ENCODE measurements around the gene LRRC7. TPM values are rescaled to one million over a fixed set of nuclear protein-coding genes. Genes with fewer than 3 reads are reported as not detected.

Gene LRRC7
- total RNA-seq, 2 experiments from 2014 or later: 0.14 to 0.20 TPM

GRCh38 chr1:69930396-69930795, 362.7 kb downstream of the LRRC7 start:
- peaks cover 7% of the 10 kb centered on the region for H3K9me3 Mint-ChIP-seq
- TF ChIP-seq, protein P1, sequence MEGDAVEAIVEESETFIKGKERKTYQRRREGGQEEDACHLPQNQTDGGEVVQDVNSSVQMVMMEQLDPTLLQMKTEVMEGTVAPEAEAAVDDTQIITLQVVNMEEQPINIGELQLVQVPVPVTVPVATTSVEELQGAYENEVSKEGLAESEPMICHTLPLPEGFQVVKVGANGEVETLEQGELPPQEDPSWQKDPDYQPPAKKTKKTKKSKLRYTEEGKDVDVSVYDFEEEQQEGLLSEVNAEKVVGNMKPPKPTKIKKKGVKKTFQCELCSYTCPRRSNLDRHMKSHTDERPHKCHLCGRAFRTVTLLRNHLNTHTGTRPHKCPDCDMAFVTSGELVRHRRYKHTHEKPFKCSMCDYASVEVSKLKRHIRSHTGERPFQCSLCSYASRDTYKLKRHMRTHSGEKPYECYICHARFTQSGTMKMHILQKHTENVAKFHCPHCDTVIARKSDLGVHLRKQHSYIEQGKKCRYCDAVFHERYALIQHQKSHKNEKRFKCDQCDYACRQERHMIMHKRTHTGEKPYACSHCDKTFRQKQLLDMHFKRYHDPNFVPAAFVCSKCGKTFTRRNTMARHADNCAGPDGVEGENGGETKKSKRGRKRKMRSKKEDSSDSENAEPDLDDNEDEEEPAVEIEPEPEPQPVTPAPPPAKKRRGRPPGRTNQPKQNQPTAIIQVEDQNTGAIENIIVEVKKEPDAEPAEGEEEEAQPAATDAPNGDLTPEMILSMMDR (IDR thresholded peaks at IDR 0.05): no peak
- no peaks in the 10 kb centered on the region for H3K4me1 Mint-ChIP-seq (ENCODE audit: low read depth)
- H3K27me3 Mint-ChIP-seq: no peaks in the 10 kb centered on the region
- ATAC-seq (ENCODE audit: poor library complexity) (no peak), DNase-seq (no peak)
- H3K36me3 ChIP-seq (ENCODE audit: insufficient read depth, low read length): no peaks in the 10 kb centered on the region
- CTCF ChIA-PET: no interaction called here
- H3K4me1 ChIP-seq (ENCODE audit: insufficient read depth, low read length): no peaks in the 10 kb centered on the region
- H3K27me3 ChIP-seq (ENCODE audit: control insufficient read depth in 1 of 2, insufficient read depth in 2 of 2, low read length in 2 of 2): no peaks in the 10 kb centered on the region
- H3K27ac ChIP-seq (ENCODE audit: low read depth in 1 of 2, low read length in 2 of 2): no peak overlapping the region
- intact Hi-C loops (cut with DNase I, micrococcal nuclease): no loop called here
- H3K27ac Mint-ChIP-seq: no peak overlapping the region
- H3K9me3 ChIP-seq (ENCODE audit: control insufficient read depth in 1 of 2, insufficient read depth in 1 of 2, low read length in 2 of 2): peaks cover 0 to 7% of the 10 kb centered on the region in 2 experiments
- no peak overlapping the region for H3K4me3 Mint-ChIP-seq
- POLR2A ChIA-PET: no interaction called here
- no peaks in the 10 kb centered on the region for H3K36me3 Mint-ChIP-seq (ENCODE audit: low read depth)
- no peak overlapping the region for H3K4me3 ChIP-seq (ENCODE audit: low read length)

DNA sequence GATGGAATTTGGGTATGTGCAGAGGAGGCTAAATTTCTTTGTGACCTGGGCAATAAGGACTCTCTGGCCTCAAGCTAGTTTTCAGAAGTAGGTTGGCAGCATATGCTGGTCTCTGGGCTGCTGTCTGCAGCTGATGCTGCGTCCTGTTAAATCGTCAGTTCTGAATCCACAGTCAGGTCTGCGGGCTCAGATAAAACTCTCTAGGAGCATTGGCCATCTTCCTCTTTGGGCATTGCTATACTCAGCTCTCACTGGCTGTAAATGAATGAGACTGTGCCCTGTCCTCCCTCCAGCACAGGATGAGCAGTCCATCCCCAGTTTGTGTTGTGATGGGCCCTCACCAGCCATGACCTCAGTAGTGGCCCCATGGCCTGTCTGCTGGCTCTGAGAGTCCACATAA, 365.0 kb downstream of the LRRC7 start:
- intact Hi-C loops (cut with DNase I, micrococcal nuclease): no loop called here
- no peak for DNase-seq
- H3K36me3 ChIP-seq (ENCODE audit: insufficient read depth, low read length): no peaks in the 10 kb centered on the region
- no peaks in the 10 kb centered on the region for H3K4me1 ChIP-seq (ENCODE audit: insufficient read depth, low read length)
- H3K9me3 ChIP-seq (ENCODE audit: control insufficient read depth in 1 of 2, insufficient read depth in 1 of 2, low read length in 2 of 2): peaks cover 0 to 7% of the 10 kb centered on the region in 2 experiments
- no peaks in the 10 kb centered on the region for H3K27me3 ChIP-seq (ENCODE audit: control insufficient read depth in 1 of 2, insufficient read depth in 2 of 2, low read length in 2 of 2)
- H3K4me1 Mint-ChIP-seq (ENCODE audit: low read depth): no peaks in the 10 kb centered on the region
- no peaks in the 10 kb centered on the region for H3K36me3 Mint-ChIP-seq (ENCODE audit: low read depth)
- no peak overlapping the region for H3K27ac ChIP-seq (ENCODE audit: low read depth in 1 of 2, low read length in 2 of 2)
- H3K4me3 Mint-ChIP-seq: no peak overlapping the region
- ChIA-PET CTCF (no interaction called here), POLR2A (no interaction called here)
- H3K9me3 Mint-ChIP-seq: peaks cover 7% of the 10 kb centered on the region
- TF ChIP-seq, protein P1 (IDR thresholded peaks at IDR 0.05): no peak
- no peak for ATAC-seq (ENCODE audit: poor library complexity)
- no peaks in the 10 kb centered on the region for H3K27me3 Mint-ChIP-seq
- no peak overlapping the region for H3K27ac Mint-ChIP-seq
- H3K4me3 ChIP-seq (ENCODE audit: low read length): no peak overlapping the region

- ATAC-seq (ENCODE audit: poor library complexity): no peak
- no peaks in the 10 kb centered on the region for H3K4me1 Mint-ChIP-seq (ENCODE audit: low read depth)
- no peak overlapping the region for H3K4me3 Mint-ChIP-seq
- intact Hi-C loops (cut with DNase I, micrococcal nuclease): no loop called here
- no peaks in the 10 kb centered on the region for H3K36me3 Mint-ChIP-seq (ENCODE audit: low read depth)
- H3K9me3 ChIP-seq (ENCODE audit: control insufficient read depth in 1 of 2, insufficient read depth in 1 of 2, low read length in 2 of 2): no peaks in the 10 kb centered on the region
- H3K27me3 Mint-ChIP-seq: no peaks in the 10 kb centered on the region
- H3K4me1 ChIP-seq (ENCODE audit: insufficient read depth, low read length): no peaks in the 10 kb centered on the region
- POLR2A ChIA-PET: no interaction called here
- peaks cover 6% of the 10 kb centered on the region for H3K9me3 Mint-ChIP-seq
- TF ChIP-seq, protein P1 (IDR thresholded peaks at IDR 0.05): no peak
- no peak overlapping the region for H3K27ac ChIP-seq (ENCODE audit: low read depth in 1 of 2, low read length in 2 of 2)
- H3K27ac Mint-ChIP-seq: no peak overlapping the region
- DNase-seq: no peak
- no peak overlapping the region for H3K4me3 ChIP-seq (ENCODE audit: low read length)
- CTCF ChIA-PET: no interaction called here
- no peaks in the 10 kb centered on the region for H3K27me3 ChIP-seq (ENCODE audit: control insufficient read depth in 1 of 2, insufficient read depth in 2 of 2, low read length in 2 of 2)
- no peaks in the 10 kb centered on the region for H3K36me3 ChIP-seq (ENCODE audit: insufficient read depth, low read length)
Measured at GRCh38 chr1:69940231-69940630, 372.5 kb downstream of the LRRC7 start.

All from CD4-positive, alpha-beta T cell (primary cell).